HepG2 (cell line): ENCODE results near the gene NUP93. TPM values are rescaled to one million over a fixed set of nuclear protein-coding genes. Genes with fewer than 3 reads are reported as not detected.

ENCODE experiments used
- ATAC-seq: fragments of 200-7000 bp; cut with Tn5 transposase; 3 replicates; pipeline ENCODE4 v1.9.1; 2020; ENCODE audit warnings: mild to moderate bottlenecking, moderate library complexity
- BruUV-seq: library from RNA; stranded (reverse); fragments of 400-500 nt; replicated peaks from 2 replicates; lab custom pipeline; 2021; lab: Mats Ljungman, UMichigan
- CTCF ChIA-PET: fragments of 300-600 bp; formaldehyde crosslinking; extraction: SDS; loops from one replicate; lab custom pipeline; 2021; ENCODE audit warnings: low total read pairs, inconsistent platforms, low intra/inter-chr PET ratio; lab: Yijun Ruan, JAX
- POLR2A ChIA-PET: fragments of 350-600 bp; sonication (Branson Sonifier 250); formaldehyde crosslinking; loops from one replicate; lab custom pipeline; 2020; ENCODE audit warnings: antibody characterized with exemption, inconsistent platforms; lab: Yijun Ruan, JAX
- DNase-seq: peaks from one replicate; pipeline ENCODE4 v3.0.0-alpha.2; 2015; ENCODE audit warnings: low spot score
- FAIRE-seq: peaks from 3 replicates; lab custom pipeline; 2011; peaks lifted over from hg19 to GRCh38; lab: Jason Lieb, UNC
- H2AFZ ChIP-seq: one replicate; pipeline ENCODE4 v1.6.1; 2011; ENCODE audit warnings: low read length, inconsistent platforms
- H3K27ac ChIP-seq: fragments of 300-600 bp; 3 replicates; pipeline ENCODE4 v1.8.0; 2011; ENCODE audit warnings: mixed run types, mild to moderate bottlenecking, mixed read lengths, low read length, inconsistent platforms; ENCODE audit not compliant: insufficient read depth; ENCODE audit errors: extremely low read length
- H3K27me3 ChIP-seq, 2 experiments: fragments of 200-600 bp in 1 of 2; 2 replicates in 1 of 2; 3 replicates in 1 of 2; pipeline versions ENCODE4 v1.6.0 to v1.8.0; 2011; ENCODE audit warnings: low read length in 2 of 2, mild to moderate bottlenecking in 2 of 2, moderate library complexity in 2 of 2, inconsistent platforms in 1 of 2; ENCODE audit not compliant: insufficient read depth in 2 of 2, control insufficient read depth in 1 of 2
- H3K36me3 ChIP-seq, 2 experiments: fragments of 200-600 bp in 1 of 2; replicated peaks in 1 of 2; 2 replicates in 1 of 2; 3 replicates in 1 of 2; pipeline versions ENCODE4 v1.5.1 to v1.8.0; 2011; ENCODE audit warnings: low read length in 2 of 2, inconsistent platforms in 1 of 2; ENCODE audit not compliant: insufficient read depth in 2 of 2, control insufficient read depth in 1 of 2
- H3K4me1 ChIP-seq: 2 replicates; pipeline ENCODE4 v1.5.1; 2012; ENCODE audit warnings: low read length, inconsistent platforms; ENCODE audit not compliant: insufficient read depth
- H3K4me2 ChIP-seq: 2 replicates; pipeline ENCODE4 v1.6.0; 2011; ENCODE audit warnings: low read depth, low read length, inconsistent platforms
- H3K4me3 ChIP-seq, 3 experiments: fragments of 200-600 bp in 1 of 3; sonication (generic), shearing (Covaris generic) in 1 of 3; replicated peaks in 1 of 3; 2 replicates each; pipeline ENCODE4 v1.5.1; 2011 to 2016; ENCODE audit warnings: low read length in 3 of 3, inconsistent platforms in 2 of 3, low read depth in 2 of 3, mild to moderate bottlenecking in 2 of 3, control low read depth in 1 of 3, mixed read lengths in 1 of 3; ENCODE audit not compliant: insufficient read depth in 1 of 3
- H3K79me2 ChIP-seq: one replicate; pipeline ENCODE4 v1.6.1; 2011; ENCODE audit warnings: low read length, inconsistent platforms; ENCODE audit not compliant: insufficient read depth
- H3K9ac ChIP-seq: 2 replicates; pipeline ENCODE4 v1.6.0; 2011; ENCODE audit warnings: mild to moderate bottlenecking, low read depth, low read length, inconsistent platforms; ENCODE audit not compliant: insufficient read depth
- H3K9me3 ChIP-seq: 2 replicates; pipeline ENCODE4 v1.5.1; 2012; ENCODE audit warnings: mild to moderate bottlenecking, low read length
- H4K20me1 ChIP-seq: 2 replicates; pipeline ENCODE4 v1.6.0; 2011; ENCODE audit warnings: inconsistent platforms, mild to moderate bottlenecking, low read length, moderate library complexity; ENCODE audit not compliant: insufficient read depth
- CREB1 ChIP-seq, 2 experiments: fragments of 450-650 bp in 1 of 2; IDR thresholded peaks; 2 replicates each; pipeline ENCODE4 v1.6.1; 2016 to 2017; ENCODE audit warnings: control low read depth in 1 of 2, mild to moderate bottlenecking in 1 of 2, missing compliant biosample characterization in 1 of 2, missing genetic modification characterization in 1 of 2
- ETV5 ChIP-seq: IDR thresholded peaks from 2 replicates; pipeline ENCODE4 v1.6.1; 2018; ENCODE audit warnings: missing biosample characterization, missing genetic modification reagents, inconsistent platforms, borderline replicate concordance
- HES4 ChIP-seq: sonication (generic); formaldehyde crosslinking; IDR thresholded peaks from 2 replicates; pipeline ENCODE4 v1.9.0; 2021; ENCODE audit warnings: mild to moderate bottlenecking, missing genetic modification reagents, borderline replicate concordance
- HOXA3 ChIP-seq: sonication (generic); formaldehyde crosslinking; IDR thresholded peaks from 2 replicates; pipeline ENCODE4 v1.5.0; 2020; ENCODE audit warnings: missing genetic modification reagents
- PLRG1 ChIP-seq: fragments of 450-650 bp; conservative IDR thresholded peaks from 2 replicates; pipeline ENCODE4 v1.6.1; 2016
- RERE ChIP-seq: IDR thresholded peaks from 2 replicates; pipeline ENCODE4 v1.6.1; 2016; ENCODE audit warnings: low read depth, missing genetic modification reagents, missing compliant biosample characterization
- RFX5 ChIP-seq: IDR thresholded peaks from 2 replicates; pipeline ENCODE4 v1.6.1; 2011; ENCODE audit warnings: low read depth, low read length, improper control_type of control experiment
- SCMH1 ChIP-seq: sonication (generic); formaldehyde crosslinking; IDR thresholded peaks from 2 replicates; pipeline ENCODE4 v1.9.0; 2021; ENCODE audit warnings: missing genetic modification reagents, mild to moderate bottlenecking, borderline replicate concordance
- SIX1 ChIP-seq: sonication (generic); formaldehyde crosslinking; IDR thresholded peaks from 2 replicates; pipeline ENCODE4 v1.4.0; 2020; ENCODE audit warnings: missing genetic modification reagents, borderline replicate concordance
- ZFP62 ChIP-seq: sonication (generic); formaldehyde crosslinking; IDR thresholded peaks from 2 replicates; pipeline ENCODE4 v1.4.0; 2020; ENCODE audit warnings: missing genetic modification reagents
- ZNF101 ChIP-seq: sonication (generic); formaldehyde crosslinking; IDR thresholded peaks from 2 replicates; pipeline ENCODE4 v1.4.0; 2020; ENCODE audit warnings: mild to moderate bottlenecking, low read depth, missing genetic modification reagents, borderline replicate concordance
- ZNF274 ChIP-seq: sonication (generic); formaldehyde crosslinking; IDR thresholded peaks from 2 replicates; pipeline ENCODE4 v1.5.1; 2020; ENCODE audit warnings: mild to moderate bottlenecking, missing genetic modification reagents
- ZNF3 ChIP-seq: IDR thresholded peaks from 2 replicates; pipeline ENCODE4 v1.7.0; 2017; ENCODE audit warnings: inconsistent platforms
- ZNF605 ChIP-seq: sonication (generic); formaldehyde crosslinking; IDR thresholded peaks from 2 replicates; pipeline ENCODE4 v1.8.0; 2022; ENCODE audit warnings: mild to moderate bottlenecking, missing genetic modification reagents
- ZNF782 ChIP-seq: sonication (generic); formaldehyde crosslinking; IDR thresholded peaks from 2 replicates; pipeline ENCODE4 v1.4.0; 2020; ENCODE audit warnings: missing genetic modification reagents, mild to moderate bottlenecking, borderline replicate concordance
- ZNF83 ChIP-seq: sonication (generic); formaldehyde crosslinking; IDR thresholded peaks from 2 replicates; pipeline ENCODE4 v1.4.0; 2020; ENCODE audit warnings: missing genetic modification reagents, mild to moderate bottlenecking, borderline replicate concordance
- ZNF891 ChIP-seq: sonication (generic); formaldehyde crosslinking; IDR thresholded peaks from 2 replicates; pipeline ENCODE4 v1.5.0; 2020; ENCODE audit warnings: mild to moderate bottlenecking, missing genetic modification reagents
- WGBS: methylation state at CpG from one replicate; pipeline ENCODE4 v1.1.6; 2017; ENCODE audit warnings: low lambda C conversion rate; 5-methylcytosine and 5-hydroxymethylcytosine counted together
- in situ Hi-C: cut with HindIII; loops from 2 replicates; pipeline ENCODE4 v1.10.0; 2017; ENCODE audit warnings: low pct_unique_long_range_greater_than_20kb; ENCODE audit not compliant: extremely low pct_ligation_motif_present
- intact Hi-C: fragments of 100-400 bp; cut with micrococcal nuclease; formaldehyde crosslinking; loops from one replicate; pipeline ENCODE4 v1.10.0; 2022; ENCODE audit not compliant: unreplicated experiment
- polyA plus RNA-seq, 8 experiments: library from polyadenylated mRNA; depleted of rRNA in 3 of 8; stranded (reverse) in 7 of 8; unstranded in 1 of 8; fragments of >200 nt; fragmentation: Illumina TruSeq in 4 of 8; extraction: Trizol in 4 of 8; gene quantifications; 2 replicates each; pipeline versions ENCODE4 v1.2.1 to v1.2.3, GENCODE V29; 2011 to 2016; ENCODE audit warnings: low read depth in 4 of 8, missing spikeins in 1 of 8, mixed read lengths in 1 of 8; ENCODE audit not compliant: insufficient read depth in 1 of 8
- total RNA-seq, 5 experiments: library from RNA; depleted of rRNA; stranded (reverse); fragments of >200 nt; fragmentation: Illumina TruSeq; extraction: Trizol; gene quantifications; 2 replicates each; pipeline ENCODE4 v1.2.3, GENCODE V29; 2016; ENCODE audit warnings: low read depth in 1 of 5

The NUP93 gene
- total and polyA plus RNA-seq, 2 of the 13 experiments (the other 11 are each of a cell fraction or from before 2014, with no cell fraction given), result 58.5 to 140 TPM

DNA sequence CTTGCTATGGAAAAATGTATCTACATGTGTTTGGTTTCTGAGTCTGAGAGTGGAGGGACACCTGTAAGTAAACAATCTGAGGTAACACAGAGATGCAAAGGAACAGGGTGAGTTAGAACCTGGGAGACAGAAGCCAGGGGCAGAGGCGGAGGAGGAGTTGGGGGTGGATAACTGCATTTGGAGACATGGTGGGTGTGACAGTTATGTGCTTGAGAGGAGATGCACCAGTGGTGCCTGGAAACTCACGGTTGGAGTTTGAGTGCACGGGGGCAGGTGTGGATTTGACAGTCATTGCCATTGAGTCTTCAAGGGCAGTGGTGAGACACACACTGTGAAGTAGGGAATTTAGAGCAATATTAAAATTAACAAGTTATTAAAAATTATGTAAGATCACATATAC lies 6.5 kb downstream of the NUP93 start:
- Histone ChIP-seq H3K36me3 (peaks cover 0 to 5% of the 10 kb centered on the region in 2 experiments; a peak in 3 of 5 replicates), H3K4me3 (no peak overlapping the region), H3K9me3 (no peaks in the 10 kb centered on the region), H3K27me3 (no peaks in the 10 kb centered on the region), H3K27ac (no peak overlapping the region), H3K9ac (no peak overlapping the region), H2AFZ (no peak overlapping the region), H4K20me1 (no peaks in the 10 kb centered on the region; the same call in 1 of the 2 replicates), H3K4me2 (no peak overlapping the region), H3K4me1 (peaks cover 35% of the 10 kb centered on the region), H3K79me2 (peaks cover 62% of the 10 kb centered on the region)
- CTCF ChIA-PET, result no interaction called here
- DNase-seq, result no peak
- FAIRE-seq, result no peak
- intact Hi-C loops (no loop called here), in situ Hi-C loops (no loop called here)
- POLR2A ChIA-PET, result no interaction called here
- no peak for ATAC-seq
- BruUV-seq, result no TSS peak
- TF ChIP-seq SCMH1 (CRISPR knock-in tag) (no peak), ZNF274 (no peak), ZNF83 (no peak), ETV5 (CRISPR knock-in tag) (no peak), ZNF3 (CRISPR knock-in tag) (no peak), ZNF891 (no peak), ZFP62 (CRISPR knock-in tag) (no peak), SIX1 (CRISPR knock-in tag) (no peak), PLRG1 (no peak), RERE (no peak), RFX5 (no peak), HOXA3 (no peak), CREB1 (IDR thresholded peaks at IDR 0.05) (no peak), CREB1 (CRISPR knock-in tag; IDR thresholded peaks at IDR 0.05) (no peak), ZNF101 (no peak), ZNF782 (CRISPR knock-in tag) (no peak), ZNF605 (CRISPR knock-in tag) (no peak), HES4 (CRISPR knock-in tag) (no peak)
- TF ChIP-seq, all 625 proteins: peak for 0
- 94% methylated on average over 3 of the region's 3 CpGs for WGBS
